Mesendoderm (in vitro differentiated cells): ENCODE results near the gene COA3. TPM values are rescaled to one million over a fixed set of nuclear protein-coding genes. Genes with fewer than 3 reads are reported as not detected.

ENCODE experiments used
- DNase-seq: peaks from one replicate; pipeline ENCODE4 v3.0.0; 2013
- H2AK5ac ChIP-seq: 2 replicates; pipeline ENCODE4 v1.6.1; 2013; ENCODE audit warnings: low read length, inconsistent platforms
- H2BK120ac ChIP-seq: 2 replicates; pipeline ENCODE4 v1.6.1; 2013; ENCODE audit warnings: low read depth, mild to moderate bottlenecking, low read length, moderate library complexity, mixed read lengths
- H2BK15ac ChIP-seq: replicated peaks from 2 replicates; pipeline ENCODE4 v1.6.1; 2013; ENCODE audit warnings: low read depth, mild to moderate bottlenecking, moderate library complexity
- H2BK5ac ChIP-seq: 2 replicates; pipeline ENCODE4 v1.6.1; 2013; ENCODE audit warnings: low read length, inconsistent platforms
- H3K18ac ChIP-seq: 2 replicates; pipeline ENCODE4 v1.6.1; 2013; ENCODE audit warnings: mild to moderate bottlenecking, low read length, mixed read lengths
- H3K23ac ChIP-seq: one replicate; pipeline ENCODE4 v1.6.1; 2013; ENCODE audit warnings: low read length
- H3K27ac ChIP-seq: 2 replicates; pipeline ENCODE4 v1.5.1; 2013; ENCODE audit warnings: low read depth, mild to moderate bottlenecking, inconsistent platforms, low read length, moderate library complexity
- H3K27me3 ChIP-seq: 2 replicates; pipeline ENCODE4 v1.6.1; 2013; ENCODE audit warnings: low read length, control low read depth, mild to moderate bottlenecking, inconsistent platforms; ENCODE audit not compliant: insufficient read depth, poor library complexity
- H3K36me3 ChIP-seq: 2 replicates; pipeline ENCODE4 v1.6.1; 2013; ENCODE audit warnings: low read length, inconsistent platforms; ENCODE audit not compliant: control insufficient read depth, insufficient read depth
- H3K4ac ChIP-seq: one replicate; pipeline ENCODE4 v1.6.1; 2013; ENCODE audit warnings: low read depth, mild to moderate bottlenecking, low read length, moderate library complexity
- H3K4me1 ChIP-seq: 2 replicates; pipeline ENCODE4 v1.6.1; 2013; ENCODE audit warnings: low read depth, low read length, inconsistent platforms; ENCODE audit not compliant: control insufficient read depth
- H3K4me2 ChIP-seq: 2 replicates; pipeline ENCODE4 v1.6.1; 2013; ENCODE audit warnings: low read length
- H3K4me3 ChIP-seq: 2 replicates; pipeline ENCODE4 v1.5.1; 2013; ENCODE audit warnings: mild to moderate bottlenecking, low read length
- H3K56ac ChIP-seq: one replicate; pipeline ENCODE4 v1.6.1; 2013; ENCODE audit warnings: low read length
- H3K79me1 ChIP-seq: 2 replicates; pipeline ENCODE4 v1.6.1; 2013; ENCODE audit warnings: low read length, inconsistent platforms
- H3K79me2 ChIP-seq: 2 replicates; pipeline ENCODE4 v1.6.1; 2013; ENCODE audit warnings: mild to moderate bottlenecking, low read length; ENCODE audit not compliant: control insufficient read depth, insufficient read depth
- H3K9ac ChIP-seq: 2 replicates; pipeline ENCODE4 v1.6.1; 2013; ENCODE audit warnings: low read length, inconsistent platforms
- H4K5ac ChIP-seq: one replicate; pipeline ENCODE4 v1.6.1; 2013; ENCODE audit warnings: low read length
- H4K8ac ChIP-seq: one replicate; pipeline ENCODE4 v1.6.1; 2013; ENCODE audit warnings: low read depth, mild to moderate bottlenecking, control low read depth, low read length, moderate library complexity
- WGBS: extraction: QIAGEN DNeasy Blood & Tissue Kit; methylation state at CpG from one replicate; pipeline ENCODE4 v1.1.7; 2013; ENCODE audit warnings: low lambda C conversion rate, missing lambda C conversion rate; ENCODE audit not compliant: insufficient coverage; ENCODE audit errors: extremely low coverage; 5-methylcytosine and 5-hydroxymethylcytosine counted together
- small RNA-seq: library from polyadenylated mRNA; stranded (forward); fragments of <200 nt; extraction: miRNeasy Mini kit (QIAGEN cat#:217004); gene quantifications from one replicate; pipeline ENCODE3, GENCODE V24; 2013; ENCODE audit not compliant: insufficient read depth

The COA3 gene

GRCh38 chr17:42748908-42749798, 49.4 kb downstream of the COA3 start:
- Histone ChIP-seq H3K4ac (no peak overlapping the region), H3K79me2 (no peaks in the 10 kb centered on the region), H3K36me3 (no peaks in the 10 kb centered on the region), H3K56ac (no peak overlapping the region), H3K27ac (no peak overlapping the region), H3K79me1 (no peaks in the 10 kb centered on the region), H3K9ac (no peak overlapping the region), H2BK15ac (no peak overlapping the region), H2BK120ac (no peak overlapping the region), H3K27me3 (no peaks in the 10 kb centered on the region), H4K5ac (no peak overlapping the region), H3K23ac (no peak overlapping the region), H2AK5ac (no peak overlapping the region), H3K4me3 (no peak overlapping the region), H3K4me1 (no peaks in the 10 kb centered on the region), H3K4me2 (no peak overlapping the region), H2BK5ac (no peak overlapping the region), H3K18ac (no peak overlapping the region), H4K8ac (no peak overlapping the region)
- DNase-seq, result no peak
- no CpG with 5 or more reads among the region's 11 CpGs for WGBS

DNA sequence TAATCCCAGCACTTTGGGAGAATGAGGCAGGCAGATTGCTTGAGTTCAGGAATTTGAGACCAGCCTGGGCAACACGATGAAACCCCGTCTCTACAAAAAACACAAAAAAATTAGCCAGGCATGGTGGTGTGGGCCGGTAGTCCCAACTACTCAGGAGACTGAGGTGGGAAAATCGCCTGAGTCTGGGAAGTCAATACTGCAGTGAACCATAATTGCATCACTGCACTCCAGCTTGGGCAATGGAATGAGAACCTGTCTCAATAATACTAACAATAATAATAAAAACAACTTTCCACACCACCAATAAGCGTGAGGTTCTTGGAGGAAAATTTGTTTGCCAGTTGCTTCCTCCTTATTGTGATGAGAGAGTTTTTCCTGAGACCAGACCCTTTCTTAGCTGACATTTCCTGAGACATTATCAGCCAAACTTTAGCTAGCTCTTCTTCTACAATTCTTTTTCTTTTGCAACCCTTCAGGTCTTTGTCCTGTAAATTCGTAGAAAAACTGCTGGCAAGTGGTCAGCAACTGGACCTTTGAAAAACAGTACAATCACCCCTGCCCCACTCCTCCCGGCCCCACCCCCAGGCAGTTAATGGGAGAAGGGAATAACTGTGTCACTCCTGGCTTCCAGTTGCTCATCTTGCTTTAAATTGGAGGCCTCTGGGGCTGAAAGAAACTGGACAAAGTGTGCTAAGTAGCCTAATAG, 50.1 kb downstream of the COA3 start:
- no CpG with 5 or more reads among the region's 7 CpGs for WGBS
- Histone ChIP-seq H2AK5ac (no peak overlapping the region), H3K36me3 (no peaks in the 10 kb centered on the region), H3K4ac (no peak overlapping the region), H4K5ac (no peak overlapping the region), H2BK120ac (no peak overlapping the region), H3K27ac (no peak overlapping the region), H3K18ac (no peak overlapping the region), H2BK5ac (no peak overlapping the region), H2BK15ac (no peak overlapping the region), H3K4me2 (no peak overlapping the region), H3K4me3 (no peak overlapping the region), H3K56ac (no peak overlapping the region), H3K9ac (no peak overlapping the region), H3K79me1 (no peaks in the 10 kb centered on the region), H4K8ac (no peak overlapping the region), H3K23ac (no peak overlapping the region), H3K79me2 (no peaks in the 10 kb centered on the region), H3K27me3 (no peaks in the 10 kb centered on the region), H3K4me1 (no peaks in the 10 kb centered on the region)
- no peak for DNase-seq

Small RNA genes within 50 kb of the gene (small RNA-seq; reads per million reads assigned to genes)
- gene HMGN2P15, result not detected
- 0.90 reads per million for gene MIR6781
